PC-9 (cell line): ENCODE results near the gene PI4KA. TPM values are rescaled to one million over a fixed set of nuclear protein-coding genes. Genes with fewer than 3 reads are reported as not detected.

ENCODE experiments used
- BruUV-seq: library from RNA; stranded (reverse); fragments of 400-500 nt; replicated peaks from 2 replicates; lab custom pipeline; 2021; lab: Mats Ljungman, UMichigan
- CTCF ChIA-PET: fragments of 300-600 bp; sonication (Branson Sonifier 250); formaldehyde crosslinking; loops from one replicate; lab custom pipeline; 2022; ENCODE audit warnings: antibody characterized with exemption; lab: Charles Lee
- POLR2A ChIA-PET: fragments of 300-600 bp; sonication (Branson Sonifier 250); formaldehyde crosslinking; loops from one replicate; lab custom pipeline; 2022; ENCODE audit warnings: antibody characterized with exemption; ENCODE audit not compliant: unreplicated experiment; lab: Charles Lee
- DNase-seq, 2 experiments: peaks; one replicate each; pipeline versions ENCODE4 v3.0.0 to v3.0.0-alpha.2; 2015 to 2022; ENCODE audit warnings: mixed read lengths in 1 of 2
- H2AFZ ChIP-seq: fragments of 200-600 bp; sonication (generic); 2 replicates; pipeline ENCODE4 v1.8.1; 2017; ENCODE audit warnings: antibody characterized with exemption
- H3F3A ChIP-seq: fragments of 200-600 bp; sonication (generic); 2 replicates; pipeline ENCODE4 v1.8.1; 2017; ENCODE audit warnings: antibody characterized with exemption, mild to moderate bottlenecking, low read depth; ENCODE audit not compliant: insufficient read depth
- H3K27ac ChIP-seq: fragments of 200-600 bp; sonication (generic); 2 replicates; pipeline ENCODE4 v1.6.1; 2016; ENCODE audit warnings: mixed run types
- H3K27me3 ChIP-seq: fragments of 200-600 bp; sonication (generic); 2 replicates; pipeline ENCODE4 v1.6.1; 2016; ENCODE audit warnings: low read depth, mixed run types; ENCODE audit not compliant: insufficient read depth
- H3K36me3 ChIP-seq: fragments of 200-600 bp; sonication (generic); 2 replicates; pipeline ENCODE4 v1.6.1; 2016; ENCODE audit warnings: low read depth, mixed run types
- H3K4me1 ChIP-seq: fragments of 200-600 bp; sonication (generic); replicated peaks from 2 replicates; pipeline ENCODE4 v1.6.1; 2016; ENCODE audit warnings: mixed run types; ENCODE audit not compliant: insufficient read depth
- H3K4me2 ChIP-seq: fragments of 200-600 bp; sonication (generic); 2 replicates; pipeline ENCODE4 v1.6.1; 2017; ENCODE audit warnings: mixed run types
- H3K4me3 ChIP-seq: fragments of 200-600 bp; sonication (generic); 2 replicates; pipeline ENCODE4 v1.6.1; 2016; ENCODE audit warnings: mixed run types
- H3K79me2 ChIP-seq: fragments of 200-600 bp; sonication (generic); 2 replicates; pipeline ENCODE4 v1.6.1; 2017; ENCODE audit warnings: low read depth, mixed run types
- H3K9me2 ChIP-seq: fragments of 200-600 bp; sonication (generic); 2 replicates; pipeline ENCODE4 v1.8.1; 2017; ENCODE audit warnings: mild to moderate bottlenecking; ENCODE audit not compliant: insufficient read depth
- H3K9me3 ChIP-seq: fragments of 200-600 bp; sonication (generic); 2 replicates; pipeline ENCODE4 v1.8.1; 2016; ENCODE audit warnings: low read depth; ENCODE audit not compliant: insufficient read depth
- H4K20me1 ChIP-seq: fragments of 200-600 bp; sonication (generic); 2 replicates; pipeline ENCODE4 v1.8.1; 2017; ENCODE audit not compliant: insufficient read depth
- EZH2 ChIP-seq: fragments of 200-600 bp; sonication (generic); IDR thresholded peaks from 2 replicates; pipeline ENCODE4 v1.8.0; 2017; ENCODE audit warnings: antibody characterized with exemption, low read depth
- intact Hi-C: fragments of 100-400 bp; cut with micrococcal nuclease; formaldehyde crosslinking; loops from one replicate; pipeline ENCODE4 v1.10.0; 2022; ENCODE audit not compliant: unreplicated experiment
- total RNA-seq: library from RNA; stranded (reverse); gene quantifications from 2 replicates; pipeline ENCODE4 v1.2.3, GENCODE V29; 2021
- TF ChIP-seq, protein P1 (sequence below): fragments of 200-600 bp; sonication (generic); conservative IDR thresholded peaks from 2 replicates; pipeline ENCODE4 v1.6.1; 2017; ENCODE audit warnings: mixed run types, antibody characterized with exemption, mild to moderate bottlenecking, moderate library complexity

PI4KA gene
- total RNA-seq, 1 experiment from 2014 or later: 27.9 TPM

GRCh38 chr22:20783300-20783673, 75.3 kb downstream of the PI4KA start:
- no peak overlapping the region for H3K4me3 ChIP-seq
- H3K9me2 ChIP-seq: no peaks in the 10 kb centered on the region
- H3K9me3 ChIP-seq: no peaks in the 10 kb centered on the region
- H4K20me1 ChIP-seq: no peaks in the 10 kb centered on the region
- H2AFZ ChIP-seq: no peak overlapping the region
- no peak overlapping the region for H3K4me2 ChIP-seq
- H3K27me3 ChIP-seq: no peaks in the 10 kb centered on the region
- H3F3A ChIP-seq: peaks cover 23% of the 10 kb centered on the region
- no peak overlapping the region for H3K27ac ChIP-seq
- TF ChIP-seq, protein P1, sequence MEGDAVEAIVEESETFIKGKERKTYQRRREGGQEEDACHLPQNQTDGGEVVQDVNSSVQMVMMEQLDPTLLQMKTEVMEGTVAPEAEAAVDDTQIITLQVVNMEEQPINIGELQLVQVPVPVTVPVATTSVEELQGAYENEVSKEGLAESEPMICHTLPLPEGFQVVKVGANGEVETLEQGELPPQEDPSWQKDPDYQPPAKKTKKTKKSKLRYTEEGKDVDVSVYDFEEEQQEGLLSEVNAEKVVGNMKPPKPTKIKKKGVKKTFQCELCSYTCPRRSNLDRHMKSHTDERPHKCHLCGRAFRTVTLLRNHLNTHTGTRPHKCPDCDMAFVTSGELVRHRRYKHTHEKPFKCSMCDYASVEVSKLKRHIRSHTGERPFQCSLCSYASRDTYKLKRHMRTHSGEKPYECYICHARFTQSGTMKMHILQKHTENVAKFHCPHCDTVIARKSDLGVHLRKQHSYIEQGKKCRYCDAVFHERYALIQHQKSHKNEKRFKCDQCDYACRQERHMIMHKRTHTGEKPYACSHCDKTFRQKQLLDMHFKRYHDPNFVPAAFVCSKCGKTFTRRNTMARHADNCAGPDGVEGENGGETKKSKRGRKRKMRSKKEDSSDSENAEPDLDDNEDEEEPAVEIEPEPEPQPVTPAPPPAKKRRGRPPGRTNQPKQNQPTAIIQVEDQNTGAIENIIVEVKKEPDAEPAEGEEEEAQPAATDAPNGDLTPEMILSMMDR: no peak
- TF ChIP-seq EZH2: no peak
- ChIA-PET POLR2A (no interaction called here), CTCF (interaction anchor here (0.6 kb wide), 1 partner anchor 46 kb away, joined by 4 read pairs; no protein-coding TSS in a partner anchor)
- no peak for DNase-seq
- BruUV-seq: no TSS peak
- intact Hi-C loops: no loop called here
- no peaks in the 10 kb centered on the region for H3K79me2 ChIP-seq
- H3K36me3 ChIP-seq: no peaks in the 10 kb centered on the region
- H3K4me1 ChIP-seq: peaks cover 38% of the 10 kb centered on the region

DNA sequence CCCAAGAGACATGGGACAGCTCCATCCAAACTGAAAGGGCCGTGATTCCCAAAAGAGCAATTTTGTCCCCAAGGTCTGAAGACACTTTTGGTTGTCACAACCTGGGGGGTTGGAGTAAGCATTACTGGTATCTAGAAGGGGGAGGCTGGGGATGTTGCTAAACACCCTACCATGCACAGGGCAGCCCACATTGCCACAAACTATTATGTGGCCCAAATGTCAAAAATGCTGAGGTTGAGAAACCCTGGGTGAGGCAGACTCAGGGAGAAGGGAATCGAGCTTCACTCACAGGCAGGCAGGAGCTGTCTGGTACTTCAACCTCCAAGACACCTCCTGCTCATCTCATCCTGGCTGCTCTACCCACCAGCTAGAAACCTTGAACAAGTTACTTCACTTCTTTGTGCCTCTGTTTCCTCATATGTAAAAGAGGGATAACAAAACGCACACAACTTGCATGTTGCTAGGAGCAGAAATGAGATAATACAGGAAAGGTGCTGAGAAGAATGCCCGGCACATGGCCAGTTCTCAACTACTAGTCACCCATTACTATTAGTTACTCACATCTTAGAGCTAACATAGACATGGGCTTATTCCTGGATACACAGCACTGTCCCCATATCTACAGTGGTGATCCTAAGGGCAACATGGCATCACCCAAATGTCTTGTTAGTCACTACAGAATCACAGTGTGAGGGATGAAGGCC, 75.9 kb downstream of the PI4KA start:
- H2AFZ ChIP-seq: no peak overlapping the region
- H3K4me1 ChIP-seq: peaks cover 43% of the 10 kb centered on the region
- no peak for DNase-seq
- no peak overlapping the region for H3K4me2 ChIP-seq
- no peak overlapping the region for H3K4me3 ChIP-seq
- CTCF ChIA-PET: no interaction called here
- BruUV-seq: no TSS peak
- no peaks in the 10 kb centered on the region for H3K27me3 ChIP-seq
- no peaks in the 10 kb centered on the region for H3K9me2 ChIP-seq
- H3K79me2 ChIP-seq: no peaks in the 10 kb centered on the region
- H4K20me1 ChIP-seq: no peaks in the 10 kb centered on the region
- H3K27ac ChIP-seq: no peak overlapping the region
- TF ChIP-seq EZH2: no peak
- TF ChIP-seq, protein P1: no peak
- intact Hi-C loops: no loop called here
- POLR2A ChIA-PET: no interaction called here
- H3F3A ChIP-seq: peaks cover 28% of the 10 kb centered on the region
- no peaks in the 10 kb centered on the region for H3K9me3 ChIP-seq
- H3K36me3 ChIP-seq: no peaks in the 10 kb centered on the region

DNA sequence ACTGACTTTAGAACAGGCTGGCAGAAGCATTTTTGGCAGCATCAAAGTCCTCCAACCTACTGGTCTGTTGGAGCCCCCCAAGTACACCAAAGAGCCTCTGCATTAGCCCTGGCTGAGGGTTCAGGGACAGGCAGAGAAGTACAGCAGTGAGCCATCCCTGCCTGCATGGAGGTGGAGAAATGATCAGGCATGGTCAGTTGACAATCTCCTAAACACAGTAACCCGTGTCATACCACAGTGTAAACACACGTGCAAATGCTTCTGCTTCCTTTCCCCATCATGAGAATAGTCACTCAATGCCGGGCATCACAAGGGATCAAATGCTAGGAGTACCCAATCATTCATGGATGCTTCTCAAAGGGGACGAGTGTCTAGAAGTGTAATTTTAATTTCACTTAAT, 76.5 kb downstream of the PI4KA start:
- ChIA-PET CTCF (no interaction called here), POLR2A (no interaction called here)
- no peak for DNase-seq
- TF ChIP-seq, protein P1: no peak
- no peak for TF ChIP-seq EZH2
- Histone ChIP-seq H3F3A (peaks cover 28% of the 10 kb centered on the region), H4K20me1 (no peaks in the 10 kb centered on the region), H3K4me2 (no peak overlapping the region), H3K4me3 (no peak overlapping the region), H3K9me3 (no peaks in the 10 kb centered on the region), H3K4me1 (peaks cover 50% of the 10 kb centered on the region), H3K27ac (no peak overlapping the region), H3K27me3 (no peaks in the 10 kb centered on the region), H3K79me2 (no peaks in the 10 kb centered on the region), H2AFZ (no peak overlapping the region), H3K9me2 (no peaks in the 10 kb centered on the region), H3K36me3 (no peaks in the 10 kb centered on the region)
- no TSS peak for BruUV-seq
- intact Hi-C loops: no loop called here
